Parathyroid adenoma (tissue), 2 donors: ENCODE measurements around the gene PTPN22.

Experiments
- H2AFZ ChIP-seq: fragments of 300-600 bp; sonication (generic); one replicate; pipeline ENCODE4 v1.7.0; 2017; ENCODE audit warnings: antibody characterized with exemption, mild to moderate bottlenecking
- H3K27ac ChIP-seq: fragments of 300-600 bp; sonication (generic); one replicate; pipeline ENCODE4 v1.7.0; 2017
- H3K27me3 ChIP-seq: fragments of 300-600 bp; sonication (generic); one replicate; pipeline ENCODE4 v1.7.0; 2017; ENCODE audit warnings: low read length; ENCODE audit not compliant: control insufficient read depth, insufficient read depth
- H3K36me3 ChIP-seq: fragments of 300-600 bp; sonication (generic); one replicate; pipeline ENCODE4 v1.7.0; 2017; ENCODE audit warnings: low read length; ENCODE audit not compliant: control insufficient read depth, insufficient read depth
- H3K4me1 ChIP-seq: fragments of 300-600 bp; sonication (generic); one replicate; pipeline ENCODE4 v1.7.0; 2017; ENCODE audit warnings: control low read depth
- H3K4me2 ChIP-seq: fragments of 300-600 bp; sonication (generic); one replicate; pipeline ENCODE4 v1.7.0; 2017; ENCODE audit warnings: low read length
- H3K4me3 ChIP-seq: fragments of 300-600 bp; sonication (generic); one replicate; pipeline ENCODE4 v1.7.0; 2017; ENCODE audit warnings: low read depth, low read length
- H3K79me2 ChIP-seq: fragments of 300-600 bp; sonication (generic); one replicate; pipeline ENCODE4 v1.7.0; 2017; ENCODE audit warnings: control low read depth
- H3K9ac ChIP-seq: fragments of 300-600 bp; sonication (generic); one replicate; pipeline ENCODE4 v1.7.0; 2017; ENCODE audit warnings: mild to moderate bottlenecking
- H3K9me3 ChIP-seq: fragments of 300-600 bp; sonication (generic); one replicate; pipeline ENCODE4 v1.7.0; 2017; ENCODE audit warnings: low read length; ENCODE audit not compliant: control insufficient read depth
- CTCF ChIP-seq: fragments of 300-600 bp; sonication (generic); IDR thresholded peaks from one replicate; pipeline ENCODE4 v1.7.0; 2017; ENCODE audit warnings: antibody characterized with exemption, mild to moderate bottlenecking
- donor health status: primary hyperparathyroidism.

PTPN22 gene

GRCh38 chr1:113871597-113872113, at the start of gene PTPN22:
Gene PTPN22, minus strand, starts transcription at chr1:113871712.
- H3K9ac ChIP-seq: no peak within 1 kb of the TSS
- no peak within 1 kb of the TSS for H3K4me3 ChIP-seq
- no peaks in the 10 kb centered on the region for H3K79me2 ChIP-seq
- no peaks in the 10 kb centered on the region for H3K9me3 ChIP-seq
- no peaks in the 10 kb centered on the region for H3K27me3 ChIP-seq
- no peaks in the 10 kb centered on the region for H3K4me1 ChIP-seq
- no peak for TF ChIP-seq CTCF
- H2AFZ ChIP-seq: no peak within 1 kb of the TSS
- H3K4me2 ChIP-seq: no peak within 1 kb of the TSS
- H3K27ac ChIP-seq: no peak within 1 kb of the TSS
- no peaks in the 10 kb centered on the region for H3K36me3 ChIP-seq

- Histone ChIP-seq H3K9me3 (no peaks in the 10 kb centered on the region), H3K9ac (no peak overlapping the region), H3K27ac (no peak overlapping the region), H3K79me2 (no peaks in the 10 kb centered on the region), H3K4me1 (no peaks in the 10 kb centered on the region), H3K4me3 (no peak overlapping the region), H3K27me3 (no peaks in the 10 kb centered on the region), H3K36me3 (no peaks in the 10 kb centered on the region), H2AFZ (no peak overlapping the region), H3K4me2 (no peak overlapping the region)
- TF ChIP-seq CTCF: no peak
Observed at GRCh38 chr1:113918243-113918642, 46.7 kb upstream of the PTPN22 start.

GRCh38 chr1:113917400-113918082, 46.0 kb upstream of the PTPN22 start:
- H3K27me3 ChIP-seq: no peaks in the 10 kb centered on the region
- H3K36me3 ChIP-seq: no peaks in the 10 kb centered on the region
- TF ChIP-seq CTCF: no peak
- H3K9ac ChIP-seq: no peak overlapping the region
- H3K79me2 ChIP-seq: no peaks in the 10 kb centered on the region
- H3K4me1 ChIP-seq: no peaks in the 10 kb centered on the region
- H3K4me2 ChIP-seq: no peak overlapping the region
- H3K9me3 ChIP-seq: no peaks in the 10 kb centered on the region
- H3K27ac ChIP-seq: no peak overlapping the region
- H3K4me3 ChIP-seq: no peak overlapping the region
- H2AFZ ChIP-seq: no peak overlapping the region

- Histone ChIP-seq H3K9me3 (no peaks in the 10 kb centered on the region), H2AFZ (no peak overlapping the region), H3K79me2 (no peaks in the 10 kb centered on the region), H3K27ac (no peak overlapping the region), H3K27me3 (no peaks in the 10 kb centered on the region), H3K36me3 (no peaks in the 10 kb centered on the region), H3K4me2 (no peak overlapping the region), H3K9ac (no peak overlapping the region), H3K4me1 (no peaks in the 10 kb centered on the region), H3K4me3 (no peak overlapping the region)
- TF ChIP-seq CTCF: no peak
Observed at GRCh38 chr1:113916974-113917373, 45.5 kb upstream of the PTPN22 start.
